C4-2B (cell line): ENCODE measurements around the gene PLK5.
A peak's percentile ranks its signal among the peaks of the same experiment; 100 is the strongest.

Experiments
- H3K27ac ChIP-seq: fragments of 450-650 bp; 2 replicates; pipeline ENCODE4 v1.5.1; 2017
- ZFX ChIP-seq: fragments of 450-650 bp; IDR thresholded peaks from 2 replicates; pipeline ENCODE4 v1.6.1; 2017
- TF ChIP-seq, protein P1 (sequence below): fragments of 450-650 bp; conservative IDR thresholded peaks from 2 replicates; pipeline ENCODE4 v1.5.1; 2017; ENCODE audit warnings: mild to moderate bottlenecking

The PLK5 gene

DNA sequence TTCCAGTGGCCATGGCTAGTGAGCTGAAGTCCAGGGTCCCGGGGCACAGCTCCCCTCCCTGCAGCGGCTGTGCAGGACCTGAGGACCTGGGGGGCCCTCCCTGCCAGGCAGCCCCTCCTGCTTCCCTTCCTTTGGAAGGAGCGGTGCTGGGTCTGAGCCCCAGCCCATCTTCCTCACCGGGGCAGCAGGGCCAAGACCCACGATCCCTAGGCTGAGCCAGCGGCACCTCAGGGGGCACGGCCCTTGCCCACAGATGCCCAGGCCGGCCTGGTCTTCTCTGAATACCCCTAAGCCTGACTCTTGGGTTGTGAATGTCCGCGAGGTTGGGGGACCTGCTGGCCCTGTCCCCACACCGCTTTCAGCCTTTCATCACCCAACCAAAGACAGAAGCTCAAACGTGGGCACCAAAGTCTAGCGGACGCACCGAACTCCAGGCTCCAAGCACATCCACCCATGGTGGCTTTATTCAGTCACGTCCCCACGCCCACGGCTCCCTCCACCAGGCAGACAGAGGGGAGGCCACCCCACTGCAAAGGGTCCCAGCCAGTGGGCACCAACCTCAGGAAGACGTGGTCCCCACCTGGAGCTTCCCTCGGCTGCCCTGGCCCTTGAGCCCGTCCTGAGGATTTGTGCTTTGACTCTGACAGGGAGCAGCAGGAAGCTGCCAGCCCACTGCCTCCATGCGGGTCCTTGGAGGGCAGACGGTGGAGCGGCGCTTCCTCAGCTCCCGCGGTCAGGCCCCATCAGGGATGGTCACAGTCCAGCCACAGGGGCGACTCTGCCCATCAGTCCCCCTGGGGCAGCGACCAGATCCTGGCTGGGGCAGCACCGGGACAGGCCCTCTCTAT is 52.6 kb downstream of the PLK5 start:
- no peak overlapping the region for H3K27ac ChIP-seq
- TF ChIP-seq, protein P1, sequence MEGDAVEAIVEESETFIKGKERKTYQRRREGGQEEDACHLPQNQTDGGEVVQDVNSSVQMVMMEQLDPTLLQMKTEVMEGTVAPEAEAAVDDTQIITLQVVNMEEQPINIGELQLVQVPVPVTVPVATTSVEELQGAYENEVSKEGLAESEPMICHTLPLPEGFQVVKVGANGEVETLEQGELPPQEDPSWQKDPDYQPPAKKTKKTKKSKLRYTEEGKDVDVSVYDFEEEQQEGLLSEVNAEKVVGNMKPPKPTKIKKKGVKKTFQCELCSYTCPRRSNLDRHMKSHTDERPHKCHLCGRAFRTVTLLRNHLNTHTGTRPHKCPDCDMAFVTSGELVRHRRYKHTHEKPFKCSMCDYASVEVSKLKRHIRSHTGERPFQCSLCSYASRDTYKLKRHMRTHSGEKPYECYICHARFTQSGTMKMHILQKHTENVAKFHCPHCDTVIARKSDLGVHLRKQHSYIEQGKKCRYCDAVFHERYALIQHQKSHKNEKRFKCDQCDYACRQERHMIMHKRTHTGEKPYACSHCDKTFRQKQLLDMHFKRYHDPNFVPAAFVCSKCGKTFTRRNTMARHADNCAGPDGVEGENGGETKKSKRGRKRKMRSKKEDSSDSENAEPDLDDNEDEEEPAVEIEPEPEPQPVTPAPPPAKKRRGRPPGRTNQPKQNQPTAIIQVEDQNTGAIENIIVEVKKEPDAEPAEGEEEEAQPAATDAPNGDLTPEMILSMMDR = no peak
- TF ChIP-seq ZFX = no peak

DNA sequence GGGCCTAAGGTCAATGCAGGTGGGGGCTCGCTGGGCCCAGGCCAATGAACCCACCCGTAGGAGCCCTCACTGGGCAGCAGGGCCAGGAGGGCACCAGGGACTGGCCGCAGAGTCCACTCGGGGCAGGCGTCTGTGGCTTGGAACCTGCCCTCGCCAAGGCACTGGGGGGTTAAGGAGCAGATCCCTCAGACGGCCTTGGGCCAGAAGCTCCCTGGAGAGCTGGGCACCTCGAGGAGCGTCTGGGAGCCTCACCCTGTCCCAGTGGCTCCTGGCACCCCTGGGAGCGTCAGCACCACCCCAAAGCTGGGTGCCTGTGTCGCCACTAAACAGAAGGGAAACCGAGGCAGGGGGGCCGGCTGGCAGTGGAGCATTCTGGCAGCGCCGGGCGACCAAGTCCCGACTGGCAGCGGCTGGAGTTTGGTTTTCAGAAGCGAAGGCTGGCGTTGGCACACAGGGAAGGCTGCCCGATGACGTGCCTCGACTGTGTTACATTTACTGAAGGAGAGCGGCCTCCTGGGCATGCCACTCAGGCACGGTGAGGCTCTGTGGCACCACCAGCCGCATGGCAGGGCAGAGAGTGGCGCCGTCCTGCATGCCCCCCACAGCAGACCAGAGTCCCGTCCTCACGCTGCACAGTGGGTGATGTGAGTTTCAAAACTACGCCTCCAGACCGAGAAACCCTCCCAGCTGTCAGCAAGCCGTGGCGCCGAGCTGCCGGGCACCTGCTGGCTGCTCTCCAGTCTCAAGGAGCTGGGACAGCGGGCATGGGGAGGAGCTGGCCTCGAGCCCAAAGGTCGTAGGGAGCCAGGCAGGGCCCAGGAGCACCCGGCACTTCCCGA is 53.4 kb downstream of the PLK5 start:
- no peak overlapping the region for H3K27ac ChIP-seq
- TF ChIP-seq, protein P1 = no peak
- TF ChIP-seq ZFX = no peak

DNA sequence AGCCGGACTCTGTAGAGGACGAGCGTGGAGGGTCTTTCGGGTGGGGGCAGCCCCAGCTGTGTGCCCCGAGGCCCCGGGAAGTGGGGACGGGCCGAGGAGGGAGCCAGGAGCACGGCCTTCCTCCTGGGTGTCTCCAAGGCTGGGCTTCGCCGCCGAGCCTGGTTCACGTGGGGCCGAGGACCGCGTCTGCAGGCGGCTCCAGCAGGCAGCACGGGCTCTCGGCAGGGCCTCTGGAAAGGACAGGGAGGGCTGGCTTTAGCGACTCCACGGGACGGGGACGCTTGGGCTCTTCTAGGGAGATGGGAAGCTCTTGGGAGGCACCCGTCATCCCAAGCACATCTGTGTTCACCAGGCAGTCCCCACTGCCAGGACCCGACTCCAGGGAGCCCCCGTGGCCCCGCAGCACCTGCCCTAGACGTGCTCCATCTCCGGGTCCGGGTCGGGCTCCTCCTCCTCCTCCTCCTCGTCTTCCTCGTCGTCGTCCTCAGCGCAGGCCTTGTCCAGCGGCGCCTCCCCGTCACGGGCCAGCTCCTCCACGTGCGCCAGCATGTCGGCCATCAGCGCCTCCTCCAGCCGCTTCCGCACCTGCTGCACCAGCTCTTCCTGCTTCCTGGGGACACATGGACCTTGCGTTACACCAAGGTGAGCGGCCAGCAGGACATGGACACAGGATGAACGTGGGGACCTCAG is 54.2 kb downstream of the PLK5 start:
- TF ChIP-seq, protein P1 = no peak
- no peak for TF ChIP-seq ZFX

DNA sequence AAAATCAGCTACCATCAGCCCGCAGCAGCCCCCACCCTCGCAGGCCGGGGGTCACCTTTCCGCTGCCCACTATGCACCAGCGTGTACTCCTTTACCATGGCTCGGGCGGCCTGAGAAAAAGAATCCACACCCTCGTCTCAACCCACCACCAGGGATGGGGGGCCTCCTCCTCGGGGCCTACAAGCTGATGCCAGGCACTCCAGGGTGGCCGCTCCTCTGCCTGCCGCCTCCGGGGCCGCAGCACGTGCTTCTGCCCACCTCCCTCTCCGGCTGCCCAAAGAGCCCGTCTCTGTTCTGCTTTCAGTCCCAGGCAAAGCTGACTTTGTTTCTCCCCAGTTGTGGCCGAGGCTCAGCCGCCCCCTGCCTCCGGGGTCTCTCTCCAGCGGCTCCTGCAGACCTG is 55.3 kb downstream of the PLK5 start:
- TF ChIP-seq, protein P1 = no peak
- TF ChIP-seq ZFX = no peak
- H3K27ac ChIP-seq = no peak overlapping the region

More for the DNA sequence above, 54.2 kb downstream of the PLK5 start:
- no peak overlapping the region for H3K27ac ChIP-seq

DNA sequence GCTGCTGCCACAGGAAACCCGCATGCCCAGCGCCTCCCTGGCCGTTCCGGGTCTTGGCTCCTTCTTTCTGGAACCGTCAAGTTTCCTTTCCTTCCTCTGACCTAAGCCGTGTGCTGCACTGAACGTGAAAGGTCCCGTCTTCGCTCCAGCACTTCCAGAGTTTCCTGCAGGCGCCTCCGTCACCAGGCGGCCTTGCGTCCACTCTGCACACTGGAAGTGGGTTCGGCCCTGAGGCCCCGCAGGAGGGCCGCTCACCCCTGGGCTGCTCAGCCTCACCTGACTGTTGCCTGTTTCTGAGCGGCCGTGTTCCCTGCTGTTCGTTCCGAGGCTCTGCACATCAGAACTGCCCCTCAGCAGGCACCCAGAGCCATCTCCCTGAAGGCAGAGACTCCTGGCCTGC is 56.5 kb downstream of the PLK5 start:
- H3K27ac ChIP-seq = no peak overlapping the region
- TF ChIP-seq, protein P1 = no peak
- TF ChIP-seq ZFX = no peak

DNA sequence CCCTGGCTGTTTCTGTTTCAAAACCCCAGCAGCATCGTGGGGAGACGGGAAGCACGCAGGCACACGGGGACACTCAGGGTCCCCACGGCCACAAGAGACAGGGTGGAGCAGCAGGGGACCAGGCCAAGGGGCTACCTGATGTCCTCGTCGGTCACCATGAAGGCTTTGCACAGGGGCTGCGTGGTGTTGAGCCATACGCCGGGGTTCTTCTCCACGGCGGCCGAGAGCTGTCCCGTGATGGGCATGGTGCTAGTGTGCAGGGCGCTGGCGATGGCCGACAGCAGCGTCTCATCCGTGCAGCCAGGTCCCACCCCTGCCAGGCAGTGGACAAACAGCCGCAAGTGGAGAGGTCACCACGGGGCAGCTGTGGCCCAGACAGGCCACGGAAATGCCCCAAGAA is 57.1 kb downstream of the PLK5 start:
- peak overlapping the region; percentile 51; the same call in 1 of the 2 replicates for H3K27ac ChIP-seq
- TF ChIP-seq, protein P1 = no peak
- TF ChIP-seq ZFX = no peak
